Gastroesophageal sphincter (tissue), 3 donors: ENCODE results near the gene SEC24B.

Experiments used
- CTCF ChIP-seq, 4 experiments: fragments of 200-600 bp in 2 of 4; fragments of 450-650 bp in 2 of 4; sonication (generic) in 1 of 4; IDR thresholded peaks; one replicate each; pipeline ENCODE4 v1.5.1; 2017 to 2019; ENCODE audit warnings: antibody characterized with exemption in 4 of 4, mild to moderate bottlenecking in 2 of 4, moderate library complexity in 2 of 4
- POLR2A ChIP-seq, 2 donors: fragments of 450-650 bp; IDR thresholded peaks; one replicate each; pipeline ENCODE4 v1.6.1; 2017; ENCODE audit warnings: antibody characterized with exemption in 2 of 2, mild to moderate bottlenecking in 2 of 2, moderate library complexity in 1 of 2

- no peak for TF ChIP-seq CTCF (IDR thresholded peaks at IDR 0.05)
- TF ChIP-seq POLR2A (IDR thresholded peaks at IDR 0.05) = no peak
Observed at GRCh38 chr4:109444182-109444844, 10.7 kb downstream of the SEC24B start.
